ENCODE results near the gene SRMS. TPM values are rescaled to one million over a fixed set of nuclear protein-coding genes. Genes with fewer than 3 reads are reported as not detected.
A peak's percentile ranks its signal among the peaks of the same experiment; 100 is the strongest.

Gene SRMS
- total RNA-seq, 1 experiment from 2014 or later, result 3.2 TPM

GRCh38 chr20:63499338-63499969, 48.1 kb downstream of the SRMS start:
- H3K9me2 ChIP-seq (ENCODE audit: insufficient read depth), result no peaks in the 10 kb centered on the region
- H3K9ac ChIP-seq (ENCODE audit: low read length), result peak overlapping the region; percentile 78
- POLR2A ChIA-PET, result no interaction called here
- peaks cover 8 to 26% of the 10 kb centered on the region in 2 experiments; a peak in 3 of 4 replicates for H3K36me3 ChIP-seq (ENCODE audit: control insufficient read depth in 1 of 2, insufficient read depth in 2 of 2, low read length in 2 of 2)
- H3K4me1 ChIP-seq (ENCODE audit: control insufficient read depth in 1 of 2, insufficient read depth in 2 of 2, low read length in 2 of 2), result peaks cover 23 to 43% of the 10 kb centered on the region in 2 experiments
- H3K4me2 ChIP-seq (ENCODE audit: low read length), result peak overlapping the region; percentile 95
- intact Hi-C loops (cut with micrococcal nuclease), result no loop called here
- H3K79me2 ChIP-seq (ENCODE audit: insufficient read depth, low read length), result peaks cover 41% of the 10 kb centered on the region
- RAD21 ChIA-PET (ENCODE audit: low non-redundant PET in 1 of 2, low total read pairs in 2 of 2, uncharacterized antibody in 2 of 2, unreplicated experiment in 2 of 2), result no interaction called here
- H3K4me3 ChIP-seq (replicated peaks in 1 of 2; ENCODE audit: low read depth in 1 of 2, low read length in 2 of 2), result peak overlapping the region; percentile 52 to 84
- CTCF ChIA-PET, result interaction anchor here (1.0 kb wide), 1 partner anchor 38 kb away, joined by 3 read pairs; no protein-coding TSS in a partner anchor
- TF ChIP-seq CEBPB (IDR thresholded peaks at IDR 0.05; ENCODE audit: low read depth) (no peak), ELF1 (IDR thresholded peaks at IDR 0.05; ENCODE audit: borderline replicate concordance, low read depth) (no peak), YY1 (IDR thresholded peaks at IDR 0.05; ENCODE audit: extremely low read depth, insufficient replicate concordance, low read depth, low read length) (no peak), SIN3A (IDR thresholded peaks at IDR 0.05; ENCODE audit: low read depth) (no peak), REST (IDR thresholded peaks at IDR 0.05; ENCODE audit: low read depth) (no peak)
- H2AFZ ChIP-seq (ENCODE audit: low read depth, low read length, poor library complexity, severe bottlenecking), result no peak overlapping the region
- H3K27me3 ChIP-seq (ENCODE audit: insufficient read depth, low read length), result no peaks in the 10 kb centered on the region
- no peaks in the 10 kb centered on the region for H3K9me3 ChIP-seq (ENCODE audit: control insufficient read depth in 1 of 2, insufficient read depth in 1 of 2, low read depth in 1 of 2, low read length in 2 of 2)
- H3K27ac ChIP-seq (ENCODE audit: low read depth, low read length), result peak overlapping the region; percentile 85
- no peak for DNase-seq (ENCODE audit: low read depth, low spot score)
- peak; percentile 16 for ATAC-seq
- H4K20me1 ChIP-seq (ENCODE audit: insufficient read depth), result no peaks in the 10 kb centered on the region
- no TSS peak for BruUV-seq (replicated peaks)
